ENCODE data around the gene ANKRD52. TPM values are rescaled to one million over a fixed set of nuclear protein-coding genes. Genes with fewer than 3 reads are reported as not detected.

The ANKRD52 gene
- polyA plus RNA-seq, 1 experiment, result 26.8 TPM

DNA sequence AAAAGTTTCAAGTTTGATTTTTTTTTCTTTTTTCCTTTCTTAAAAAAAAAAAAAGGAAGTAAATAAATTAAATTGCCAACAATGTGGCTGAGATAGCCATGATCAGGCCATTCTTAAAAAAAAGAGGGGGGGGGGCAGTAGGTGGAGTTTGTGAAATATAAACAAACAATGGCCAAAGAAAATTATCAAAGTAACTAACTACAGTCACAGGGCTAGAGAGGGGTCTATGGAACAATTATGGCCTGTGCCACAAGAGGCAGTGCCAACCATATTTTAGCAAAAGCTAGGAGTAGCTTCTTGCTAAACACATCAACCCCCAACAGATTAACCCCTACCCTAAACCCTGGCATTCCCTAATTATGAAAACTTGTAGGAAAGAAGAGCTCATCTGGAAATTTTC is 52.7 kb downstream of the ANKRD52 start:
- ChIA-PET POLR2A (interaction anchor here (0.6 kb wide), 1 partner anchor 8 kb away, joined by 5 read pairs; no protein-coding TSS in a partner anchor), CTCF (interaction anchor here (0.5 to 5.4 kb wide), 6 partner anchors 7 to 63 kb away, joined by 3 to 26 read pairs (median 12); partner anchors contain the start of genes RNF41 and SMARCC2)
- TF ChIP-seq, protein P1, sequence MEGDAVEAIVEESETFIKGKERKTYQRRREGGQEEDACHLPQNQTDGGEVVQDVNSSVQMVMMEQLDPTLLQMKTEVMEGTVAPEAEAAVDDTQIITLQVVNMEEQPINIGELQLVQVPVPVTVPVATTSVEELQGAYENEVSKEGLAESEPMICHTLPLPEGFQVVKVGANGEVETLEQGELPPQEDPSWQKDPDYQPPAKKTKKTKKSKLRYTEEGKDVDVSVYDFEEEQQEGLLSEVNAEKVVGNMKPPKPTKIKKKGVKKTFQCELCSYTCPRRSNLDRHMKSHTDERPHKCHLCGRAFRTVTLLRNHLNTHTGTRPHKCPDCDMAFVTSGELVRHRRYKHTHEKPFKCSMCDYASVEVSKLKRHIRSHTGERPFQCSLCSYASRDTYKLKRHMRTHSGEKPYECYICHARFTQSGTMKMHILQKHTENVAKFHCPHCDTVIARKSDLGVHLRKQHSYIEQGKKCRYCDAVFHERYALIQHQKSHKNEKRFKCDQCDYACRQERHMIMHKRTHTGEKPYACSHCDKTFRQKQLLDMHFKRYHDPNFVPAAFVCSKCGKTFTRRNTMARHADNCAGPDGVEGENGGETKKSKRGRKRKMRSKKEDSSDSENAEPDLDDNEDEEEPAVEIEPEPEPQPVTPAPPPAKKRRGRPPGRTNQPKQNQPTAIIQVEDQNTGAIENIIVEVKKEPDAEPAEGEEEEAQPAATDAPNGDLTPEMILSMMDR (IDR thresholded peaks at IDR 0.05; ENCODE audit: insufficient read depth, low read depth, low read length), result no peak
- H3K36me3 ChIP-seq (ENCODE audit: control insufficient read depth, insufficient read depth, low read length), result peaks cover 35% of the 10 kb centered on the region
- no peak overlapping the region for H3K4me3 ChIP-seq (ENCODE audit: low read depth, low read length)
- no peak for DNase-seq (ENCODE audit: low read depth)
- H3K27me3 ChIP-seq (ENCODE audit: control insufficient read depth, insufficient read depth, low read length), result no peaks in the 10 kb centered on the region

DNA sequence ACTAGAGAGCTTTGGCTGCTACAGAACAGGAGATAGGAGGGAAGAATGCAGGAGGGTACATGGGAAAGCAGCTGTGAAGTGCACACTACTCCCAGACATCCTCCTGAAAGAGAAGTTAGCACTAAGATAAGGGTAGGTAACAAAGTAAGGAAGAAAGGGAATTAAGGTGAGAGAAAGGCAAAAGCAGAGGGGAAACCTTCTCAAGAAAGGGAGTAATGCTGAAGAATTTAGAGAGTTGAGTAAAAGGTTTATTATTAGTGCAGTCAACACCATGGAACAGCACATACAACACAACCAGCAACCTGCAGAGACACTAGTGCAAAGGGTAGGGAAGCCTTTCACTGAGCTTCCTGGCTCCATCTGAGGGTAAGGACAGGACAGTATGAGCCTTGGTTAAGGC is 53.9 kb downstream of the ANKRD52 start:
- no peak for DNase-seq (ENCODE audit: low read depth)
- CTCF ChIA-PET, result interaction anchor here (1.3 to 5.4 kb wide), 3 partner anchors 15 to 18 kb away, joined by 5 to 20 read pairs (median 14); partner anchors contain the start of genes RNF41 and SMARCC2
- no peak overlapping the region for H3K4me3 ChIP-seq (ENCODE audit: low read depth, low read length)
- H3K27me3 ChIP-seq (ENCODE audit: control insufficient read depth, insufficient read depth, low read length), result no peaks in the 10 kb centered on the region
- peaks cover 28% of the 10 kb centered on the region for H3K36me3 ChIP-seq (ENCODE audit: control insufficient read depth, insufficient read depth, low read length)
- POLR2A ChIA-PET, result no interaction called here
- TF ChIP-seq, protein P1 (IDR thresholded peaks at IDR 0.05; ENCODE audit: insufficient read depth, low read depth, low read length), result no peak

DNA sequence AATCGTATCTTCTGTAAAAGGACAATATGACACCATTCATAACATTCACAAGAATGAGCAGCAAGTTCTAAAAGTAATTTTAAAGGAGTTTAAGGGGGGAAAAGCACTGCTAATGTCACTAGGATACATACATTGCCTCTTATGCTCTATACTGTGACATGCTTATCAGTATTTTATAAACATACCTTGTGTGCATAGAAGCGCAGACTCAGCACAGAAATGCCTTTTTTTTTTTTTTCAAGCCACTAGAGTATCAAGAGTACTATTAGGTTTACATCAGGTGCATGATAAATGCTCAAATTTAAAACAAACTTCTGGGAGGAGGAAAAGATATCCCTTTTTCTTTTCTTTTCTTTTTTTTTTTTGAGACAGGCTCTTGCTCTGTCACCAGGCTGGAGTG is 55.3 kb downstream of the ANKRD52 start:
- DNase-seq (ENCODE audit: low read depth), result no peak
- TF ChIP-seq, protein P1 (IDR thresholded peaks at IDR 0.05; ENCODE audit: insufficient read depth, low read depth, low read length), result no peak
- Histone ChIP-seq H3K27me3 (ENCODE audit: control insufficient read depth, insufficient read depth, low read length) (no peaks in the 10 kb centered on the region), H3K36me3 (ENCODE audit: control insufficient read depth, insufficient read depth, low read length) (peaks cover 23% of the 10 kb centered on the region), H3K4me3 (ENCODE audit: low read depth, low read length) (no peak overlapping the region)
- ChIA-PET CTCF (interaction anchor here (1.5 to 3.7 kb wide), 3 partner anchors 8 to 84 kb away, joined by 3 to 14 read pairs (median 5); partner anchors contain the start of gene RNF41), POLR2A (no interaction called here)

DNA sequence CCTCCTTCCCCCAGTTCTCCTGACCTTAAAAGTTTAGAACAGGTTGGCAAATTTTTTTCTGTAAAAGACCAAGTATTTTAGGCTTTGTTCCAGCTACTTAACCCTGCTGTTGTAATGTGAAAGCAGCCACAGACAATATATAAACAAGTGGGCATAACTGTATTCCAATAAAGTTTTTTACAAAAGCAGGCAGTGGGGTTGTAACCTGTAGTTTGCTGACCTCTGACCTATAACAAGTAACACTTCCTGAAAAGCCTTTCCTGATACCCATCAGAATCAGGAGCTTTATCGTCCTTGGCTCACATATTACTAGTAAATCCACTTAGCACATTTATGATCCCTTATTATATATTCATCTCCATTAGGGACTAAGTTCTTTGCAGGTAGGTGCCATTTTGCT is 55.8 kb downstream of the ANKRD52 start:
- no peak for DNase-seq (ENCODE audit: low read depth)
- H3K4me3 ChIP-seq (ENCODE audit: low read depth, low read length), result no peak overlapping the region
- POLR2A ChIA-PET, result no interaction called here
- CTCF ChIA-PET, result interaction anchor here (1.5 to 3.7 kb wide), 3 partner anchors 9 to 83 kb away, joined by 3 to 14 read pairs (median 5); partner anchors contain the start of gene RNF41
- peaks cover 21% of the 10 kb centered on the region for H3K36me3 ChIP-seq (ENCODE audit: control insufficient read depth, insufficient read depth, low read length)
- TF ChIP-seq, protein P1 (IDR thresholded peaks at IDR 0.05; ENCODE audit: insufficient read depth, low read depth, low read length), result no peak
- H3K27me3 ChIP-seq (ENCODE audit: control insufficient read depth, insufficient read depth, low read length), result no peaks in the 10 kb centered on the region

DNA sequence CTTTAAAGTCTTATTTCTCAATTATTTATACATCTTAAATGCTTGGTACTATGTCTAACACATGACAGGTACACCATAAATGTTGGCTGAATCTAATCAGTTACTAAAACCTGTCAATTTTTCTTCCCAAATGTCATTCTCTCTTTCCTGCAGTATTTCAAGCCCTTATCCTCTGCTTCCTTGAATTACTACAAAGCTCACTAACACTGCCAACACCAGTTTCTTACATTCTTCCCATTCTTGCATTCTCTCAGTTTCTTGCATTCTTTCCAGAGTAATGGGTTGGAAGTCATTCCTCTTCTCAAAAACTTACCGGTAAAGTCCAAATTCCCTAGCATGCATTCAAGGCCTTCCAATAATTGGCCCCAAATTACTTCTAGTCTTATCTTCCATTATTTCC is 59.3 kb downstream of the ANKRD52 start:
- no peak for DNase-seq (ENCODE audit: low read depth)
- ChIA-PET POLR2A (no interaction called here), CTCF (interaction anchor here (1.0 to 4.6 kb wide), 2 partner anchors 9 to 23 kb away, joined by 3 to 26 read pairs; partner anchors contain the start of gene RNF41)
- no peaks in the 10 kb centered on the region for H3K36me3 ChIP-seq (ENCODE audit: control insufficient read depth, insufficient read depth, low read length)
- no peaks in the 10 kb centered on the region for H3K27me3 ChIP-seq (ENCODE audit: control insufficient read depth, insufficient read depth, low read length)
- H3K4me3 ChIP-seq (ENCODE audit: low read depth, low read length), result no peak overlapping the region
- TF ChIP-seq, protein P1 (IDR thresholded peaks at IDR 0.05; ENCODE audit: insufficient read depth, low read depth, low read length), result no peak

Measured in BJ (cell line).